NT2/D1 (cell line): ENCODE data around the gene ANKRD28.

Experiments used
- DNase-seq: peaks from one replicate; pipeline ENCODE4 v3.0.0-alpha.2; 2011; ENCODE audit warnings: low read depth, low spot score
- H3K27me3 ChIP-seq: 2 replicates; pipeline ENCODE4 v1.6.0; 2011; ENCODE audit warnings: mild to moderate bottlenecking; ENCODE audit not compliant: insufficient read length, insufficient read depth
- H3K36me3 ChIP-seq: 2 replicates; pipeline ENCODE4 v1.6.1; 2011; ENCODE audit warnings: mild to moderate bottlenecking, low read length, mixed read lengths; ENCODE audit not compliant: insufficient read depth, insufficient read length
- H3K4me1 ChIP-seq: 2 replicates; pipeline ENCODE4 v1.5.1; 2011; ENCODE audit not compliant: insufficient read depth, insufficient read length
- H3K4me3 ChIP-seq: 2 replicates; pipeline ENCODE4 v1.5.1; 2011; ENCODE audit warnings: low read depth; ENCODE audit not compliant: insufficient read length
- H3K9ac ChIP-seq: 2 replicates; pipeline ENCODE4 v1.6.0; 2011; ENCODE audit warnings: low read depth; ENCODE audit not compliant: insufficient read length
- H3K9me3 ChIP-seq: 2 replicates; pipeline ENCODE4 v1.5.1; 2011; ENCODE audit warnings: mild to moderate bottlenecking, low read length; ENCODE audit not compliant: insufficient read depth
- SUZ12 ChIP-seq: IDR thresholded peaks from 2 replicates; pipeline ENCODE4 v1.6.1; 2011; ENCODE audit not compliant: insufficient read length, insufficient read depth; ENCODE audit errors: extremely low read depth
- YY1 ChIP-seq: IDR thresholded peaks from 2 replicates; pipeline ENCODE4 v1.6.1; 2011; ENCODE audit not compliant: insufficient read length, insufficient read depth
- ZNF274 ChIP-seq: IDR thresholded peaks from 2 replicates; pipeline ENCODE4 v1.6.1; 2011; ENCODE audit warnings: mild to moderate bottlenecking, low read depth, low read length

ANKRD28 gene

DNA sequence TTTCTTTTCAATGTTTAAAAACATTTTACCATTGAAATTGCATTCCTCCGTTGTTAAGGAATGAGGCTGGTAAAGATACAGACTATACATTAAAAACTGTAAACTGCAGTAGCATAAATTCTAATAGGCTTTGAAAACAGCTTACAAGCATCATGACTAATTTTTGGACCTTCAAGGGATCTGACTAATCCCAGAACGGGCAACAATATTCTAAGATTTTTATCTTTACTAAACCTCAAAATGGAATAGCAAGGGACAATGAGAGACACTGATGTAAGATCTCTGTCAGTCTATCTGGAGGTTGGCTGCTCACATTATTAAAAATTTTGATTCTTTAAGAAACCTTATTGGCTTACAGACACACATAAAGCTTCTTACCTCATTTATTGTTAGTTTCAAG, 121.5 kb downstream of the ANKRD28 start:
- no peak overlapping the region for H3K4me3 ChIP-seq
- TF ChIP-seq YY1: no peak
- no peak for TF ChIP-seq ZNF274
- H3K36me3 ChIP-seq: peaks cover 42% of the 10 kb centered on the region

DNA sequence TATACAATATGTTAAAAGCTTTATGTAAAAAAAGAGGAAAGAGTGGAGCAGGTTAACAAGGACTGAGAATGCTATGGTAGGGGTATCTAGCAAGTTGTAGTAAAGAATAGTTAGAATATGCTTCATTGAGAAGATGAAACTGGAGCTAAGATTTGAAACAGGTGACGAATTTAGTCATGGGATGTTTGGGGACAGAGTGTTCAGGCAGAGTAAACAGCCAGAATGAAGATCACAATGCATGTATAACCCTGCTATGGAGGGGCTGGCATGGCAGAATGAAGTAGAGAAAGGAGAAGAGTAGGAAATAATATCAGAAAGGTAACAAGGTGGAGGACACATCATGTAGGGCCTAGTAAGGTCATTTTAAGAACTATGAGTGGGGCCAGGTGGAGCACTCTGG, 124.2 kb downstream of the ANKRD28 start:
- no peak overlapping the region for H3K9ac ChIP-seq
- no peak for TF ChIP-seq SUZ12
- no peak for TF ChIP-seq YY1
- TF ChIP-seq ZNF274: no peak
- H3K27me3 ChIP-seq: no peaks in the 10 kb centered on the region
- no peaks in the 10 kb centered on the region for H3K4me1 ChIP-seq
- peaks cover 53% of the 10 kb centered on the region for H3K36me3 ChIP-seq
- no peaks in the 10 kb centered on the region for H3K9me3 ChIP-seq
- no peak overlapping the region for H3K4me3 ChIP-seq
- no peak for DNase-seq

More for the DNA sequence above, 121.5 kb downstream of the ANKRD28 start:
- no peaks in the 10 kb centered on the region for H3K27me3 ChIP-seq
- DNase-seq: no peak
- no peak overlapping the region for H3K9ac ChIP-seq
- no peaks in the 10 kb centered on the region for H3K9me3 ChIP-seq
- no peaks in the 10 kb centered on the region for H3K4me1 ChIP-seq

DNA sequence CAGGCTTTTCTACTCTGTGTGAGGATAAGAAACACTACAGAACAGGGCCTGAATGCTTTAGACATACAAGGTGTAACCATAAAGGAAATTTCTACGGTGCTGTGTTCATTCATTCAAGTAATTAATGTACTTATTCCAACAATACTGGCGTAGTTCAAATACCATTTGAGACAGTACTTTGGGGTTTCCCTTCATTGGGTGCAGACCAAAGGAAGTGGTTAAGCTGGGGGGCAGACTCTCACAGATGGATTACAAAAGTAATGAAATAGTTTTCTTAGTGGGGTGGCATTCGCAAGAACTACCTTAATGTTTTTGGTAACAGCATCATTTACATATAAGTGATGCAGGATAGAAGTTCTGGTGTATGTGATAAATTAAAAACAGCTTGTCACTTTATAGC, 130.3 kb downstream of the ANKRD28 start:
- TF ChIP-seq ZNF274: no peak
- no peak for TF ChIP-seq SUZ12
- TF ChIP-seq YY1: no peak
- H3K9me3 ChIP-seq: no peaks in the 10 kb centered on the region
- no peak overlapping the region for H3K9ac ChIP-seq
- no peak for DNase-seq
- no peak overlapping the region for H3K4me3 ChIP-seq
- no peaks in the 10 kb centered on the region for H3K4me1 ChIP-seq
- peaks cover 21% of the 10 kb centered on the region for H3K36me3 ChIP-seq
- H3K27me3 ChIP-seq: no peaks in the 10 kb centered on the region

DNA sequence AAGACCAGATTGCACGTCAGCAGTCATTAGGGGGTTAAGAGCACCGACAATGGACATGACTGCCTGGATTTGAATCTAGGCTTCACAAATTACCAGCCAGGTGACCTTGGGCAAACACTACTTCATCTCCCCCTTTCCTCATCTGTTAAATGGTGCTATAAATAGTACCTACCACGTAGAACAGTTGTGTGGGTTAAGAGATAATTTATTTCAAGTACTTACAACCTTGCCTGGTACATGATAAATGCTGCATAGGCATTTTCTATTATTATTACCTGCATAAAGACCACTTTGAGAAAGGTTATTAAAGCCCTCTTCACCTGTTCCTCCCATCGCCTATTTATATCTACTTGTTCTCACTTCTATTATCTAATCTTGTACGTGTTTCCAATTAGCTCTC, 131.5 kb downstream of the ANKRD28 start:
- no peak for DNase-seq
- Histone ChIP-seq H3K4me3 (no peak overlapping the region), H3K36me3 (peaks cover 21% of the 10 kb centered on the region), H3K27me3 (no peaks in the 10 kb centered on the region), H3K9me3 (no peaks in the 10 kb centered on the region), H3K9ac (no peak overlapping the region), H3K4me1 (no peaks in the 10 kb centered on the region)
- TF ChIP-seq ZNF274: no peak
- no peak for TF ChIP-seq SUZ12
- no peak for TF ChIP-seq YY1

DNA sequence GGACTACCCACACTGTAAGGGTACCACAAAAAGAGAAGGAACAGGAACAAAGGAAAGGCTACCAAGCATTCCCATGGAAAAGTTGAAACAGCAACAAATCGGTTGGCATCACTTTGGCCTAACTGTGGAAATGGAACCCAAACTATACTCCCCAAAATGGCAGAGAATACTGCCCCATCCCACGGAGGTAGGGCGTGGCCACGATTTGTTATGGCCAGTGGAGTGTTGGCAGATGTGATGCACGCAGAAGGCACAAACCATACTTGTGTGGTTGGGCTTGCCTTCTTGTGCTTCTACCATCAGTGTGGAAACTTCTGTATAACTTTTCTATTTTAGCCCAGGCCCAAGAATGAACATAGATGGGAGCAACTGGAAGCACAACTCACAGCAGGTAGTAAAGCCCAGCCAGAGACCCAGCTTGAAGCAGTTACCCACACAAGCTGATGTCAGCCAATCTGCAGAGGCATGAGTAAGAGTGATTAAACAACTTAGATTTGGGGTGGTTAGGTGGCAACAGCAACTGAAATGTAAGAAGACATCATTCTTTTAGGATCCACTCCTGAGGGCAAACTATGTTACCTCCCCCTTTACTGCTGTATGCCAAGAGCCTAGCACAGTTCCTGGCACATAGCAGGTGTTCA, 132.1 kb downstream of the ANKRD28 start:
- Histone ChIP-seq H3K9me3 (no peaks in the 10 kb centered on the region), H3K27me3 (no peaks in the 10 kb centered on the region), H3K36me3 (peaks cover 15% of the 10 kb centered on the region), H3K4me1 (no peaks in the 10 kb centered on the region), H3K9ac (no peak overlapping the region), H3K4me3 (no peak overlapping the region)
- no peak for TF ChIP-seq SUZ12
- no peak for DNase-seq

DNA sequence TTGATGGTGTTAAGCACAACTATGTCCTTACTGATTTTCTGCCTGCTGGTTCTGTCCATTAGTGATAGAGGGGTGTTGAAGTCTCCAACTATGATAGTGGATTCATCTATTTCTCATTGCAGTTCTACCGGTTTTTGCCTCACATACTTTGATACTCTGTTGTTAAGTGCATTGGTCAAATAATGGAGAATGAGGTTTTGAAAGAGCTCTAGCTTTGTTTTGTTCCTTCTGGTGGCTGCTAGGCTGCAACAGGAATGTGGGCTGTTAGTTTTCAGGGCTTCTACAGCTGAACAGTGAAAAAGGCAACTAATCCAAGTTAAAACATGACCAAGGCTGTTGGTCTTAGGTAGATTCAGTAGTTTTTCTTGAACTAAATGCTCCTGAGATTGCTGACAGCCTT, 133.6 kb downstream of the ANKRD28 start:
- H3K9me3 ChIP-seq: no peaks in the 10 kb centered on the region
- TF ChIP-seq SUZ12 (no peak), YY1 (no peak), ZNF274 (no peak)
- no peak for DNase-seq
- no peak overlapping the region for H3K4me3 ChIP-seq
- H3K9ac ChIP-seq: no peak overlapping the region
- no peaks in the 10 kb centered on the region for H3K4me1 ChIP-seq
- peaks cover 6% of the 10 kb centered on the region for H3K36me3 ChIP-seq
- no peaks in the 10 kb centered on the region for H3K27me3 ChIP-seq

DNA sequence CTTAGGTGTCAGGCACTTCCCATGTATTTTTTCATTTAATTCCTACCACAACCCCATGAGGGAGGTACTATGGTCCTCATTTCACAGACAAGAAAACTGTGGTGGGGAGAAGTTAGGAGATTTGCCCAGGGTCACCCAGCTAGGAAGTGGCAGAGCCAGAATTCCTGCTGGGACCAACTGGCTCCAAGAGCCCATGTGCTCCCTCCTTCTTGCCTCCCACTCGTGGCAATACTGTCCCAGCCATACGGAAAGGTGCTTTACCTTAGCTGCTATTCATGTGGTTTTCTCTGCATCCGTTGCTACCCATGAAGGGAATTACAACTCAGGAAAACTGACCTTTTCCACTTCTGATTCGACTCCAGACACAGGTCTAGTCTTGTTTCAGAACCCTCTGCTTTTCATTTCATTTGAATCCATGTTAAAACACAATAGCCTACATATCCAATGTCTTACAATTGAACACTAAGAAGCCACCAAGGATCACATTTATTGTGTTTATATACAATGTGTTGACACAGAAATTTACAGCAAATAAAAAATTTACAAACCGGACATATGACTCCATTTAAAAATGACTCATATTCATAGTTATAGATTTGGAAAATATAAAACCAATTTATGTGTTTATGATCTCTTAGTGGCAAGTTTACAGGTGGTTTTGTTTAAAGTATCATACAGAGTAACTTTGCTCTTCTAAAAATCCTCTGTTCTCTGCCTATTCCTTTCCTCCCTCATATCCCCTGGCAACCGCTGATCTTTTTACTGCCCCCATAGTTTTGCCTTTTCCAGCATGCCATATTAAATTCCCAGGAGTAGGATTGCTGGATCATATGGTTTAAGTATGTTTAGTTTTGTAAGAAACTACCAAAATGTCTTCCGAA, 137.5 kb downstream of the ANKRD28 start:
- H3K9ac ChIP-seq: no peak overlapping the region
- no peak for TF ChIP-seq ZNF274
- no peak for TF ChIP-seq SUZ12
- TF ChIP-seq YY1: no peak

More for the DNA sequence above, 137.5 kb downstream of the ANKRD28 start:
- no peaks in the 10 kb centered on the region for H3K27me3 ChIP-seq
- H3K4me3 ChIP-seq: no peak overlapping the region
- DNase-seq: no peak
- no peaks in the 10 kb centered on the region for H3K36me3 ChIP-seq
- no peaks in the 10 kb centered on the region for H3K4me1 ChIP-seq
- H3K9me3 ChIP-seq: peaks cover 30% of the 10 kb centered on the region
